HepG2 (cell line): Measurements from ENCODE around the gene GP1BA. TPM values are rescaled to one million over a fixed set of nuclear protein-coding genes. Genes with fewer than 3 reads are reported as not detected.

Experiments
- DZIP1 ChIP-seq: sonication (generic); formaldehyde crosslinking; IDR thresholded peaks from 2 replicates; pipeline ENCODE4 v1.5.0; 2020; ENCODE audit warnings: mild to moderate bottlenecking, missing genetic modification reagents
- HCFC1 ChIP-seq: fragments of 150-350 bp; IDR thresholded peaks from 2 replicates; pipeline ENCODE4 v1.6.1; 2014; ENCODE audit warnings: low read depth, low read length
- IKZF1 ChIP-seq: fragments of 450-650 bp; IDR thresholded peaks from 2 replicates; pipeline ENCODE4 v1.7.1; 2016
- KLF6 ChIP-seq: IDR thresholded peaks from 2 replicates; pipeline ENCODE4 v1.8.0; 2016; ENCODE audit warnings: missing biosample characterization, missing genetic modification reagents
- LCORL ChIP-seq, 2 experiments: fragments of 450-650 bp in 1 of 2; sonication (generic) in 1 of 2; formaldehyde crosslinking in 1 of 2; IDR thresholded peaks; 2 replicates each; pipeline versions ENCODE4 v1.5.0 to v1.6.1; 2017 to 2020; ENCODE audit warnings: antibody characterized with exemption in 1 of 2, missing genetic modification reagents in 1 of 2
- MAF1 ChIP-seq: sonication (generic); formaldehyde crosslinking; IDR thresholded peaks from 2 replicates; pipeline ENCODE4 v1.5.0; 2020; ENCODE audit warnings: missing genetic modification reagents, borderline replicate concordance
- MTF1 ChIP-seq: sonication (generic); formaldehyde crosslinking; IDR thresholded peaks from 2 replicates; pipeline ENCODE4 v1.5.0; 2020; ENCODE audit warnings: missing genetic modification reagents
- NBN ChIP-seq: fragments of 450-650 bp; conservative IDR thresholded peaks from 2 replicates; pipeline ENCODE4 v1.6.1; 2017
- NFYB ChIP-seq: sonication (generic); formaldehyde crosslinking; IDR thresholded peaks from 2 replicates; pipeline ENCODE4 v1.4.0; 2020; ENCODE audit warnings: missing genetic modification reagents
- PAF1 ChIP-seq: IDR thresholded peaks from 2 replicates; pipeline ENCODE4 v1.6.1; 2016; ENCODE audit warnings: missing genetic modification reagents, missing compliant biosample characterization
- SUZ12 ChIP-seq: fragments of 150-350 bp; IDR thresholded peaks from 2 replicates; pipeline ENCODE4 v1.6.1; 2014; ENCODE audit warnings: low read depth, low read length
- TCF7L2 ChIP-seq: IDR thresholded peaks from 2 replicates; pipeline ENCODE4 v1.6.1; 2011; ENCODE audit warnings: mild to moderate bottlenecking, low read depth, low read length, moderate library complexity
- ZMYM4 ChIP-seq: sonication (generic); formaldehyde crosslinking; IDR thresholded peaks from 2 replicates; pipeline ENCODE4 v1.8.1; 2023; ENCODE audit warnings: mild to moderate bottlenecking, missing genetic modification reagents
- ZNF24 ChIP-seq: fragments of 450-650 bp; IDR thresholded peaks from 2 replicates; pipeline ENCODE4 v1.6.1; 2017; ENCODE audit warnings: antibody characterized with exemption, mild to moderate bottlenecking
- ZNF326 ChIP-seq: sonication (generic); formaldehyde crosslinking; IDR thresholded peaks from 2 replicates; pipeline ENCODE4 v1.4.0; 2020; ENCODE audit warnings: missing genetic modification reagents, borderline replicate concordance
- ZNF564 ChIP-seq: sonication (generic); formaldehyde crosslinking; IDR thresholded peaks from 2 replicates; pipeline ENCODE4 v1.8.1; 2023; ENCODE audit warnings: mild to moderate bottlenecking, missing genetic modification reagents
- ZNF570 ChIP-seq: sonication (generic); formaldehyde crosslinking; IDR thresholded peaks from 2 replicates; pipeline ENCODE4 v1.4.0; 2020; ENCODE audit warnings: mild to moderate bottlenecking, missing genetic modification reagents, borderline replicate concordance
- ZNF652 ChIP-seq: IDR thresholded peaks from 2 replicates; pipeline ENCODE4 v1.6.1; 2016; ENCODE audit warnings: low read depth, borderline replicate concordance
- ZNF780A ChIP-seq: sonication (generic); formaldehyde crosslinking; IDR thresholded peaks from 2 replicates; pipeline ENCODE4 v1.8.0; 2022; ENCODE audit warnings: mild to moderate bottlenecking, missing genetic modification reagents, moderate library complexity
- polyA plus RNA-seq, 8 experiments: library from polyadenylated mRNA; depleted of rRNA in 3 of 8; stranded (reverse) in 7 of 8; unstranded in 1 of 8; fragments of >200 nt; fragmentation: Illumina TruSeq in 4 of 8; extraction: Trizol in 4 of 8; gene quantifications; 2 replicates each; pipeline versions ENCODE4 v1.2.1 to v1.2.3, GENCODE V29; 2011 to 2016; ENCODE audit warnings: low read depth in 4 of 8, missing spikeins in 1 of 8, mixed read lengths in 1 of 8; ENCODE audit not compliant: insufficient read depth in 1 of 8
- total RNA-seq, 5 experiments: library from RNA; depleted of rRNA; stranded (reverse); fragments of >200 nt; fragmentation: Illumina TruSeq; extraction: Trizol; gene quantifications; 2 replicates each; pipeline ENCODE4 v1.2.3, GENCODE V29; 2016; ENCODE audit warnings: low read depth in 1 of 5
- TF ChIP-seq, protein P1 (sequence below): sonication (generic); formaldehyde crosslinking; IDR thresholded peaks from 2 replicates; pipeline ENCODE4 v1.4.0; 2020; ENCODE audit warnings: missing genetic modification reagents, borderline replicate concordance
- TF ChIP-seq, protein P2 (sequence below): IDR thresholded peaks from 2 replicates; pipeline ENCODE4 v1.6.1; 2016; ENCODE audit warnings: control low read depth
- TF ChIP-seq, protein P3 (sequence below): sonication (generic); IDR thresholded peaks from 2 replicates; pipeline ENCODE4 v1.6.1; 2016; ENCODE audit warnings: low read depth, borderline replicate concordance

Gene GP1BA
- total and polyA plus RNA-seq, 2 of the 13 experiments (the other 11 are each of a cell fraction or from before 2014, with no cell fraction given): not detected

- TF ChIP-seq, protein P1, sequence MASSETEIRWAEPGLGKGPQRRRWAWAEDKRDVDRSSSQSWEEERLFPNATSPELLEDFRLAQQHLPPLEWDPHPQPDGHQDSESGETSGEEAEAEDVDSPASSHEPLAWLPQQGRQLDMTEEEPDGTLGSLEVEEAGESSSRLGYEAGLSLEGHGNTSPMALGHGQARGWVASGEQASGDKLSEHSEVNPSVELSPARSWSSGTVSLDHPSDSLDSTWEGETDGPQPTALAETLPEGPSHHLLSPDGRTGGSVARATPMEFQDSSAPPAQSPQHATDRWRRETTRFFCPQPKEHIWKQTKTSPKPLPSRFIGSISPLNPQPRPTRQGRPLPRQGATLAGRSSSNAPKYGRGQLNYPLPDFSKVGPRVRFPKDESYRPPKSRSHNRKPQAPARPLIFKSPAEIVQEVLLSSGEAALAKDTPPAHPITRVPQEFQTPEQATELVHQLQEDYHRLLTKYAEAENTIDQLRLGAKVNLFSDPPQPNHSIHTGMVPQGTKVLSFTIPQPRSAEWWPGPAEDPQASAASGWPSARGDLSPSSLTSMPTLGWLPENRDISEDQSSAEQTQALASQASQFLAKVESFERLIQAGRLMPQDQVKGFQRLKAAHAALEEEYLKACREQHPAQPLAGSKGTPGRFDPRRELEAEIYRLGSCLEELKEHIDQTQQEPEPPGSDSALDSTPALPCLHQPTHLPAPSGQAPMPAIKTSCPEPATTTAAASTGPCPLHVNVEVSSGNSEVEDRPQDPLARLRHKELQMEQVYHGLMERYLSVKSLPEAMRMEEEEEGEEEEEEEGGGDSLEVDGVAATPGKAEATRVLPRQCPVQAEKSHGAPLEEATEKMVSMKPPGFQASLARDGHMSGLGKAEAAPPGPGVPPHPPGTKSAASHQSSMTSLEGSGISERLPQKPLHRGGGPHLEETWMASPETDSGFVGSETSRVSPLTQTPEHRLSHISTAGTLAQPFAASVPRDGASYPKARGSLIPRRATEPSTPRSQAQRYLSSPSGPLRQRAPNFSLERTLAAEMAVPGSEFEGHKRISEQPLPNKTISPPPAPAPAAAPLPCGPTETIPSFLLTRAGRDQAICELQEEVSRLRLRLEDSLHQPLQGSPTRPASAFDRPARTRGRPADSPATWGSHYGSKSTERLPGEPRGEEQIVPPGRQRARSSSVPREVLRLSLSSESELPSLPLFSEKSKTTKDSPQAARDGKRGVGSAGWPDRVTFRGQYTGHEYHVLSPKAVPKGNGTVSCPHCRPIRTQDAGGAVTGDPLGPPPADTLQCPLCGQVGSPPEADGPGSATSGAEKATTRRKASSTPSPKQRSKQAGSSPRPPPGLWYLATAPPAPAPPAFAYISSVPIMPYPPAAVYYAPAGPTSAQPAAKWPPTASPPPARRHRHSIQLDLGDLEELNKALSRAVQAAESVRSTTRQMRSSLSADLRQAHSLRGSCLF (CRISPR knock-in tag): no peak
- TF ChIP-seq NBN (no peak), ZMYM4 (CRISPR knock-in tag) (peak; percentile 44; the same call in 1 of the 2 replicates), ZNF570 (CRISPR knock-in tag) (no peak), DZIP1 (CRISPR knock-in tag) (no peak), PAF1 (no peak), ZNF780A (CRISPR knock-in tag) (no peak), NFYB (no peak), ZNF652 (CRISPR knock-in tag) (no peak; the same call in 1 of the 2 replicates), ZNF564 (CRISPR knock-in tag) (no peak), LCORL (IDR thresholded peaks at IDR 0.05) (no peak), LCORL (CRISPR knock-in tag; IDR thresholded peaks at IDR 0.05) (no peak), ZNF24 (no peak), KLF6 (CRISPR knock-in tag) (no peak), MTF1 (CRISPR knock-in tag) (no peak), ZNF326 (CRISPR knock-in tag) (no peak), MAF1 (no peak), HCFC1 (no peak), SUZ12 (no peak), TCF7L2 (no peak), IKZF1 (no peak)
- TF ChIP-seq, protein P2, sequence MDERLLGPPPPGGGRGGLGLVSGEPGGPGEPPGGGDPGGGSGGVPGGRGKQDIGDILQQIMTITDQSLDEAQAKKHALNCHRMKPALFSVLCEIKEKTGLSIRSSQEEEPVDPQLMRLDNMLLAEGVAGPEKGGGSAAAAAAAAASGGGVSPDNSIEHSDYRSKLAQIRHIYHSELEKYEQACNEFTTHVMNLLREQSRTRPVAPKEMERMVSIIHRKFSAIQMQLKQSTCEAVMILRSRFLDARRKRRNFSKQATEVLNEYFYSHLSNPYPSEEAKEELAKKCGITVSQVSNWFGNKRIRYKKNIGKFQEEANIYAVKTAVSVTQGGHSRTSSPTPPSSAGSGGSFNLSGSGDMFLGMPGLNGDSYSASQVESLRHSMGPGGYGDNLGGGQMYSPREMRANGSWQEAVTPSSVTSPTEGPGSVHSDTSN: no peak
- TF ChIP-seq, protein P3, sequence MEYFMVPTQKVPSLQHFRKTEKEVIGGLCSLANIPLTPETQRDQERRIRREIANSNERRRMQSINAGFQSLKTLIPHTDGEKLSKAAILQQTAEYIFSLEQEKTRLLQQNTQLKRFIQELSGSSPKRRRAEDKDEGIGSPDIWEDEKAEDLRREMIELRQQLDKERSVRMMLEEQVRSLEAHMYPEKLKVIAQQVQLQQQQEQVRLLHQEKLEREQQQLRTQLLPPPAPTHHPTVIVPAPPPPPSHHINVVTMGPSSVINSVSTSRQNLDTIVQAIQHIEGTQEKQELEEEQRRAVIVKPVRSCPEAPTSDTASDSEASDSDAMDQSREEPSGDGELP: no peak; the same call in 1 of the 2 replicates
These were observed 23.8 kb upstream of the GP1BA start (continued) for GRCh38 chr17:4908301-4908700.
